IMR-90 (cell line): Measurements from ENCODE around the gene NFIX. TPM values are rescaled to one million over a fixed set of nuclear protein-coding genes. Genes with fewer than 3 reads are reported as not detected.

Experiments used
- ATAC-seq: fragments of 200-7000 bp; cut with Tn5 transposase; 2 replicates; pipeline ENCODE4 v1.9.1; 2020; ENCODE audit warnings: low read depth, mild to moderate bottlenecking, moderate library complexity
- BruUV-seq: library from RNA; stranded (reverse); fragments of 400-500 nt; replicated peaks from 2 replicates; lab custom pipeline; 2021; lab: Mats Ljungman, UMichigan
- CTCF ChIA-PET: fragments of 300-600 bp; formaldehyde crosslinking; extraction: SDS; loops from one replicate; lab custom pipeline; 2021; ENCODE audit warnings: antibody characterized with exemption; lab: Yijun Ruan, JAX
- POLR2A ChIA-PET: fragments of 300-600 bp; sonication (Branson Sonifier 250); formaldehyde crosslinking; loops from one replicate; lab custom pipeline; 2022; ENCODE audit warnings: antibody characterized with exemption; ENCODE audit not compliant: unreplicated experiment; lab: Charles Lee
- DNase-seq: peaks from one replicate; pipeline ENCODE4 v3.0.0; 2013
- H2AFZ ChIP-seq: replicated peaks from 2 replicates; pipeline ENCODE3; 2013; ENCODE audit warnings: low read length, mild to moderate bottlenecking; ENCODE audit not compliant: poor library complexity
- H2AK5ac ChIP-seq: 2 replicates; pipeline ENCODE4 v1.6.1; 2013; ENCODE audit warnings: low read depth, low read length, inconsistent platforms
- H2AK9ac ChIP-seq: replicated peaks from 2 replicates; pipeline ENCODE3; 2013; ENCODE audit warnings: mild to moderate bottlenecking, low read depth, low read length, moderate library complexity; ENCODE audit not compliant: poor library complexity
- H2BK120ac ChIP-seq: 2 replicates; pipeline ENCODE4 v1.6.1; 2013; ENCODE audit warnings: low read depth, low read length, inconsistent platforms
- H2BK15ac ChIP-seq: 3 replicates; pipeline ENCODE4 v1.6.1; 2013; ENCODE audit warnings: low read depth, low read length, inconsistent platforms
- H2BK20ac ChIP-seq: 2 replicates; pipeline ENCODE4 v1.6.1; 2013; ENCODE audit warnings: low read depth, mild to moderate bottlenecking, inconsistent platforms, low read length, moderate library complexity
- H2BK5ac ChIP-seq: 2 replicates; pipeline ENCODE4 v1.6.1; 2013; ENCODE audit warnings: mild to moderate bottlenecking, low read depth, low read length, inconsistent platforms; ENCODE audit not compliant: poor library complexity, severe bottlenecking
- H3K14ac ChIP-seq: replicated peaks from 2 replicates; pipeline ENCODE4 v1.6.1; 2013; ENCODE audit warnings: low read depth, low read length, inconsistent platforms
- H3K18ac ChIP-seq: 2 replicates; pipeline ENCODE4 v1.6.1; 2013; ENCODE audit warnings: low read depth, low read length, control low read depth
- H3K23ac ChIP-seq: 2 replicates; pipeline ENCODE4 v1.6.1; 2013; ENCODE audit warnings: low read depth, low read length, inconsistent platforms
- H3K27ac ChIP-seq: 2 replicates; pipeline ENCODE4 v1.5.1; 2013; ENCODE audit warnings: mild to moderate bottlenecking, control low read depth, low read length; ENCODE audit not compliant: insufficient read depth
- H3K27me3 ChIP-seq: 2 replicates; pipeline ENCODE4 v1.6.1; 2013; ENCODE audit warnings: low read length; ENCODE audit not compliant: control insufficient read depth, insufficient read depth
- H3K36me3 ChIP-seq: 2 replicates; pipeline ENCODE4 v1.6.1; 2013; ENCODE audit warnings: low read length, mixed read lengths; ENCODE audit not compliant: control insufficient read depth, insufficient read depth
- H3K4ac ChIP-seq: 2 replicates; pipeline ENCODE4 v1.6.1; 2013; ENCODE audit warnings: low read depth, low read length, inconsistent platforms
- H3K4me1 ChIP-seq: 2 replicates; pipeline ENCODE4 v1.6.1; 2013; ENCODE audit warnings: low read length, mixed read lengths; ENCODE audit not compliant: control insufficient read depth, insufficient read depth
- H3K4me2 ChIP-seq: 2 replicates; pipeline ENCODE4 v1.6.1; 2013; ENCODE audit warnings: low read depth, mild to moderate bottlenecking, control low read depth, low read length, moderate library complexity
- H3K4me3 ChIP-seq: 2 replicates; pipeline ENCODE4 v1.5.1; 2013; ENCODE audit warnings: low read depth, mild to moderate bottlenecking, control low read depth, low read length, moderate library complexity; ENCODE audit not compliant: insufficient read depth
- H3K56ac ChIP-seq: 2 replicates; pipeline ENCODE4 v1.6.1; 2013; ENCODE audit warnings: low read length, inconsistent platforms; ENCODE audit not compliant: insufficient read depth; ENCODE audit errors: extremely low read depth
- H3K79me1 ChIP-seq, 2 experiments: 2 replicates each; pipeline ENCODE4 v1.6.1; 2013; ENCODE audit warnings: low read length in 2 of 2, inconsistent platforms in 1 of 2, low read depth in 1 of 2
- H3K9ac ChIP-seq: 2 replicates; pipeline ENCODE4 v1.6.1; 2013; ENCODE audit warnings: low read depth, low read length, control low read depth
- H3K9me1 ChIP-seq: 2 replicates; pipeline ENCODE4 v1.6.1; 2013; ENCODE audit warnings: low read length, inconsistent platforms; ENCODE audit not compliant: insufficient read depth
- H3K9me3 ChIP-seq: 2 replicates; pipeline ENCODE4 v1.6.1; 2013; ENCODE audit warnings: low read length; ENCODE audit not compliant: control insufficient read depth, insufficient read depth
- H4K20me1 ChIP-seq: 2 replicates; pipeline ENCODE4 v1.6.1; 2013; ENCODE audit warnings: low read length, inconsistent platforms; ENCODE audit not compliant: insufficient read depth
- H4K5ac ChIP-seq: 2 replicates; pipeline ENCODE4 v1.6.1; 2013; ENCODE audit warnings: mild to moderate bottlenecking, low read depth, low read length, control low read depth
- H4K8ac ChIP-seq, 2 experiments: 2 replicates each; pipeline ENCODE4 v1.6.1; 2013; ENCODE audit warnings: low read depth in 2 of 2, low read length in 2 of 2, control low read depth in 1 of 2, inconsistent platforms in 1 of 2
- H4K91ac ChIP-seq: 2 replicates; pipeline ENCODE4 v1.6.1; 2013; ENCODE audit warnings: low read depth, low read length, inconsistent platforms; ENCODE audit not compliant: insufficient read depth
- BHLHE40 ChIP-seq: fragments of 150-350 bp; IDR thresholded peaks from 2 replicates; pipeline ENCODE4 v1.6.1; 2016; ENCODE audit warnings: mild to moderate bottlenecking, low read depth, low read length
- CEBPB ChIP-seq: IDR thresholded peaks from 2 replicates; pipeline ENCODE4 v1.6.1; 2012; ENCODE audit warnings: low read depth, low read length, improper control_type of control experiment
- CHD1 ChIP-seq: IDR thresholded peaks from 2 replicates; pipeline ENCODE4 v1.6.1; 2012; ENCODE audit warnings: low read depth, low read length, improper control_type of control experiment
- CTCF ChIP-seq: conservative IDR thresholded peaks from 2 replicates; pipeline ENCODE4 v1.5.1; 2012; ENCODE audit warnings: mild to moderate bottlenecking, low read depth, low read length, improper control_type of control experiment
- FOS ChIP-seq: fragments of 150-350 bp; IDR thresholded peaks from 2 replicates; pipeline ENCODE4 v1.6.1; 2016; ENCODE audit warnings: low read depth, low read length
- MAFK ChIP-seq: IDR thresholded peaks from 2 replicates; pipeline ENCODE4 v1.6.1; 2012; ENCODE audit warnings: low read depth, low read length, improper control_type of control experiment
- MAZ ChIP-seq: IDR thresholded peaks from 2 replicates; pipeline ENCODE4 v1.6.1; 2012; ENCODE audit warnings: low read depth, mild to moderate bottlenecking, low read length, improper control_type of control experiment, moderate library complexity, borderline replicate concordance
- MXI1 ChIP-seq: IDR thresholded peaks from 2 replicates; pipeline ENCODE4 v1.6.1; 2012; ENCODE audit warnings: low read depth, mild to moderate bottlenecking, low read length, moderate library complexity, borderline replicate concordance
- NFE2L2 ChIP-seq: fragments of 150-350 bp; IDR thresholded peaks from 2 replicates; pipeline ENCODE4 v1.6.1; 2016; ENCODE audit warnings: low read depth, mild to moderate bottlenecking, low read length
- POLR2A ChIP-seq: IDR thresholded peaks from 2 replicates; pipeline ENCODE4 v1.6.1; 2012; ENCODE audit warnings: mild to moderate bottlenecking, low read depth, low read length
- RAD21 ChIP-seq: IDR thresholded peaks from 2 replicates; pipeline ENCODE4 v1.6.1; 2012; ENCODE audit warnings: low read length, improper control_type of control experiment
- RCOR1 ChIP-seq: IDR thresholded peaks from 2 replicates; pipeline ENCODE4 v1.6.1; 2012; ENCODE audit warnings: mild to moderate bottlenecking, low read length, improper control_type of control experiment; ENCODE audit not compliant: insufficient replicate concordance
- RFX5 ChIP-seq: IDR thresholded peaks from 2 replicates; pipeline ENCODE4 v1.8.0; 2012; ENCODE audit warnings: low read depth, mild to moderate bottlenecking, low read length, moderate library complexity
- SMC3 ChIP-seq: fragments of 150-350 bp; IDR thresholded peaks from 2 replicates; pipeline ENCODE4 v1.6.1; 2016; ENCODE audit warnings: low read depth, mild to moderate bottlenecking, antibody characterized with exemption, low read length, moderate library complexity
- WGBS, 2 experiments: methylation state at CpG; one replicate each; pipeline versions ENCODE4 v1.1.5 to v1.1.7; 2013; ENCODE audit warnings: missing lambda C conversion rate in 2 of 2; ENCODE audit not compliant: insufficient read length in 1 of 2; ENCODE audit errors: extremely low coverage in 2 of 2; 5-methylcytosine and 5-hydroxymethylcytosine counted together
- dilution Hi-C: fragments of 300-500 bp; cut with HindIII; formaldehyde crosslinking; loops from one replicate; pipeline ENCODE4 v1.14.3; 2018; ENCODE audit warnings: low sequenced_read_pairs; ENCODE audit not compliant: unreplicated experiment
- in situ Hi-C: fragments of 300-500 bp; cut with MboI; formaldehyde crosslinking; loops from 3 replicates; pipeline ENCODE4 v1.14.3; 2019; ENCODE audit warnings: low sequenced_read_pairs, inconsistent platforms, mixed read lengths
- intact Hi-C: fragments of 100-400 bp; cut with micrococcal nuclease; formaldehyde crosslinking; loops from 2 replicates; pipeline ENCODE4 v1.10.0; 2022
- polyA plus RNA-seq, 3 experiments: library from polyadenylated mRNA; depleted of rRNA; stranded (reverse); fragments of >200 nt; gene quantifications; 2 replicates each; pipeline ENCODE4 v1.2.3, GENCODE V29; 2012; ENCODE audit warnings: low replicate concordance in 1 of 3
- total RNA-seq: library from RNA; depleted of rRNA; stranded (reverse); fragments of >200 nt; gene quantifications from 2 replicates; pipeline ENCODE4 v1.2.3, GENCODE V29; 2012
- TF ChIP-seq, protein P1 (sequence below): fragments of 150-350 bp; IDR thresholded peaks from 2 replicates; pipeline ENCODE4 v1.6.1; 2016; ENCODE audit warnings: low read depth, mild to moderate bottlenecking, low read length, moderate library complexity, borderline replicate concordance
- TF ChIP-seq, protein P2 (sequence below): fragments of 150-350 bp; IDR thresholded peaks from 2 replicates; pipeline ENCODE4 v1.6.1; 2017; ENCODE audit warnings: mild to moderate bottlenecking, antibody characterized with exemption, low read length, low read depth

NFIX gene
- total and polyA plus RNA-seq, 2 of the 4 experiments (the other 2 are of a cell fraction) = 10.2 to 47.7 TPM

DNA sequence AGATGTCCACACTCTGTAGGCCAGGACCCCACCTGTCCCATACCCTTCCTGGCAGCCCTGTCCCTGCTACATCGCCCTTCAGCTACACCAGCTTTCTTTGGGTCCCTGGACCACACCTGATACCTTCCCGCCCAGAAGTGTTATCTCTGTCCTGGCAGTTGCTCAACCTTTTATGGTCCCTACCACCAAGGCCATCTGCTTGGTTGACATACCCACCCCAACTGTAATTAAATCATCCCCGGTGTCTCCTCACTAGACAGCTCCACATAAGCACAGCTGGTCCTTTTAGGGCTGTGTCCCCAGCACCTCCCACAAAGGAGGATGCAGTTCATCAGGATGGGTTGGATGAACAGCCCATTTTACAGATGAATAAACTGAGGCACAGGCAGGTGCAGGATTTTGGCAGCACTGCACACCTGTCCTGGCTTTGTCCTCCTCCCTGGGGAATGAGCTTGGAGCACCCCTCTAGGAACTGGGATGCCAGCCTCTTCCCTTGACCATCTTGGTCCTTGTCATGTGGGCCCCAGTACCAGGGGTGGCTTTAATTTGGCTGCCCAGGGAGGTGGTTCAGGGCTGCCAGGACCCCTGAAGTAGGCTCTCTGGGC, 135.7 kb downstream of the NFIX start:
- TF ChIP-seq, protein P1, sequence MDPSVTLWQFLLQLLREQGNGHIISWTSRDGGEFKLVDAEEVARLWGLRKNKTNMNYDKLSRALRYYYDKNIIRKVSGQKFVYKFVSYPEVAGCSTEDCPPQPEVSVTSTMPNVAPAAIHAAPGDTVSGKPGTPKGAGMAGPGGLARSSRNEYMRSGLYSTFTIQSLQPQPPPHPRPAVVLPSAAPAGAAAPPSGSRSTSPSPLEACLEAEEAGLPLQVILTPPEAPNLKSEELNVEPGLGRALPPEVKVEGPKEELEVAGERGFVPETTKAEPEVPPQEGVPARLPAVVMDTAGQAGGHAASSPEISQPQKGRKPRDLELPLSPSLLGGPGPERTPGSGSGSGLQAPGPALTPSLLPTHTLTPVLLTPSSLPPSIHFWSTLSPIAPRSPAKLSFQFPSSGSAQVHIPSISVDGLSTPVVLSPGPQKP = no peak
- TF ChIP-seq, protein P2, sequence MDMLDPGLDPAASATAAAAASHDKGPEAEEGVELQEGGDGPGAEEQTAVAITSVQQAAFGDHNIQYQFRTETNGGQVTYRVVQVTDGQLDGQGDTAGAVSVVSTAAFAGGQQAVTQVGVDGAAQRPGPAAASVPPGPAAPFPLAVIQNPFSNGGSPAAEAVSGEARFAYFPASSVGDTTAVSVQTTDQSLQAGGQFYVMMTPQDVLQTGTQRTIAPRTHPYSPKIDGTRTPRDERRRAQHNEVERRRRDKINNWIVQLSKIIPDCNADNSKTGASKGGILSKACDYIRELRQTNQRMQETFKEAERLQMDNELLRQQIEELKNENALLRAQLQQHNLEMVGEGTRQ = no peak
- no peak for TF ChIP-seq SMC3
- no peak for TF ChIP-seq RAD21
- TF ChIP-seq BHLHE40 = no peak
- no peak for TF ChIP-seq MAFK
- TF ChIP-seq MXI1 = no peak
- no peak for TF ChIP-seq CTCF
- TF ChIP-seq RCOR1 = no peak
- no peak for TF ChIP-seq CHD1
- TF ChIP-seq RFX5 = no peak
- TF ChIP-seq NFE2L2 = no peak
- no peak for TF ChIP-seq CEBPB
- TF ChIP-seq FOS = no peak
- no peak for TF ChIP-seq POLR2A
- TF ChIP-seq MAZ = no peak
- dilution Hi-C loops = no loop called here
- no peak overlapping the region for H3K9ac ChIP-seq

More for the DNA sequence above, 135.7 kb downstream of the NFIX start:
- BruUV-seq = no TSS peak
- 100% methylated on average over 3 of the region's 3 CpGs; no CpG with 5 or more reads in 1 of the 2 experiments for WGBS, 2 experiments
- peaks cover 13% of the 10 kb centered on the region; the same call in 1 of the 2 replicates for H3K4me1 ChIP-seq
- H3K36me3 ChIP-seq = peaks cover 16% of the 10 kb centered on the region
- H3K9me1 ChIP-seq = peaks cover 35% of the 10 kb centered on the region
- in situ Hi-C loops (no loop called here), intact Hi-C loops (no loop called here)
- no peak overlapping the region for H3K23ac ChIP-seq
- H4K91ac ChIP-seq = no peak overlapping the region
- no peak overlapping the region for H2BK15ac ChIP-seq
- no peak overlapping the region for H2BK120ac ChIP-seq
- H3K27me3 ChIP-seq = no peaks in the 10 kb centered on the region
- H3K4ac ChIP-seq = no peak overlapping the region
- no peak overlapping the region for H3K14ac ChIP-seq
- H4K8ac ChIP-seq = no peak overlapping the region
- H2BK5ac ChIP-seq = no peak overlapping the region
- H3K79me1 ChIP-seq = peaks cover 27 to 95% of the 10 kb centered on the region in 2 experiments
- CTCF ChIA-PET = no interaction called here
- no peaks in the 10 kb centered on the region for H3K9me3 ChIP-seq
- no peak overlapping the region for H3K4me3 ChIP-seq
- no peak overlapping the region for H2AK5ac ChIP-seq
- POLR2A ChIA-PET = no interaction called here
- no peak overlapping the region for H4K5ac ChIP-seq
- H2BK20ac ChIP-seq = no peak overlapping the region
- no peak overlapping the region for H2AK9ac ChIP-seq
- H2AFZ ChIP-seq = no peak overlapping the region
- H3K4me2 ChIP-seq = no peak overlapping the region
- H3K18ac ChIP-seq = no peak overlapping the region
- no peak overlapping the region for H3K27ac ChIP-seq
- no peak overlapping the region for H3K56ac ChIP-seq
- ATAC-seq (no peak), DNase-seq (no peak)
- H4K20me1 ChIP-seq = peaks cover 96% of the 10 kb centered on the region
